GM12873 (cell line): ENCODE results near the gene F3.

Source experiments
- CTCF ChIP-seq: IDR thresholded peaks from 2 replicates; pipeline ENCODE4 v1.5.1; 2012; ENCODE audit warnings: low read depth, mild to moderate bottlenecking, moderate library complexity, low read length, control low read depth; ENCODE audit not compliant: insufficient read depth; ENCODE audit errors: missing control alignments

Gene F3

GRCh38 chr1:94529416-94529815, 12.1 kb downstream of the F3 start:
- TF ChIP-seq CTCF, result no peak

- no peak for TF ChIP-seq CTCF
Measured at GRCh38 chr1:94528826-94529225, 12.7 kb downstream of the F3 start.

- TF ChIP-seq CTCF, result no peak
Measured at GRCh38 chr1:94528299-94528698, 13.3 kb downstream of the F3 start.

GRCh38 chr1:94527447-94528031, 14.0 kb downstream of the F3 start:
- TF ChIP-seq CTCF, result no peak

GRCh38 chr1:94526152-94526980, 15.2 kb downstream of the F3 start:
- TF ChIP-seq CTCF, result no peak

- no peak for TF ChIP-seq CTCF
Measured at GRCh38 chr1:94524531-94524930, 17.0 kb downstream of the F3 start.

- peak; percentile 9 for TF ChIP-seq CTCF
Measured at GRCh38 chr1:94522304-94522703, 19.3 kb downstream of the F3 start.
